H4 (cell line): ENCODE measurements around the gene IL17A. TPM values are rescaled to one million over a fixed set of nuclear protein-coding genes. Genes with fewer than 3 reads are reported as not detected.
"Not testable (repeated sequence)": the region's sequence is repeated elsewhere in the genome, so short reads cannot be mapped to it uniquely, and the experiment has no call there.

Source experiments
- DNase-seq: peaks from one replicate; pipeline ENCODE4 v3.0.0-alpha.2; 2015; ENCODE audit warnings: low spot score
- total RNA-seq: library from RNA; depleted of rRNA; stranded (reverse); fragments of >200 nt; shearing (Covaris generic); gene quantifications from 2 replicates; pipeline ENCODE4 v1.2.3, GENCODE V29; 2014

The IL17A gene
- total RNA-seq, 1 experiment from 2014 or later = not detected

DNA sequence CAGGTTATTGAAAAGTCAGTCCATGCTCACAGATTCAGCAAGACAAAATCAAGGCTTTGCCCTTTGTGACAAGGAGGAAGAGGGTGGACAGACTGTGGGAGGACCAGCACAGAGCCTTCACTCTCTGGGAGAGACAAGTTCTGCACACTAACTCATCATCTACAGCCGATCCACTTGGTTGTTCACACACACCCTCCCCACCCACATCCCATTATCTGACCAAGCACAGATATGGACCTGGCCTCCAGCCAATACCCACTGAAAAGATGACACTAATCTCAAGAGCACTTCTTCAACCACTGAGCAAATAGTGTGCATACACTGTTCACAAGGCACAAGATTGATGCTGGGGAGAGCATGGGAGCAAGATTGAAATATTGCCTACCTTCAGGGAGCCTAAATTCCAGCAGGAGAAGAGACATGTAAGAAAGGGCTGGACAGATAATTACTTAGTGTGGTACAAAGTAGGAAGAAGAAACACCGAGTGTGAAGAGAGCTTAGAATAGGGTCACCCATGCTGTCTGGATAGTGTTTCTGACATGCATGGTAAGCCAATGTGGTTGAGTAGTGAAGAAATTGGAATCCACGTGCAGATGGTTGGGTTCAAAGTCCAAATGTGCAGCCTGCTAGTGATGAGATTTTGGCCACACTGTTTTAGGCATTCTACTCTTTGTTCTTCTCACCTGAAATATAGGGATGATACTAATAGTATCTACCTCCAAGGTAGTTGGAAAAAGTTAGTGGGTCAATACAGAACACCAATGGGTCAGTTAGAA, 21.7 kb upstream of the IL17A start:
- DNase-seq = no peak

DNA sequence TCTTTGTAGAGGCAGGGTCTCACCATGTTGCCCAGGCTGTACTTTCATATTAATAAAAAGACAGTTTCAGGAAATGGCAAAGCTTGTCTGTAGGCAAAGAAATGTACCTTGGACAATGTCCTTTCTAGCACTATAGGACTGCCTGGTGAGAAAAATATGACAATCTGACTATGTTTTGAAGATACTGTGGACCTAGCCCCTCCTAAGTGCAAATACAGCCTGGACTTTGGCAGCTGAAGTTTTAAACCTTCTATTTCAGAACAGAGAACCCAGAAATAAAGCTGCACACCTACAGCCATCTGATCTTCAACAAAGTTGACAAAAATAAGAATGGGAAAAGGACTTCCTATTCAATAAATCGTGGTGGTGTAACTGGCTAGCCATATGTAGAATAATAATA, 18.9 kb upstream of the IL17A start:
- no peak for DNase-seq

DNA sequence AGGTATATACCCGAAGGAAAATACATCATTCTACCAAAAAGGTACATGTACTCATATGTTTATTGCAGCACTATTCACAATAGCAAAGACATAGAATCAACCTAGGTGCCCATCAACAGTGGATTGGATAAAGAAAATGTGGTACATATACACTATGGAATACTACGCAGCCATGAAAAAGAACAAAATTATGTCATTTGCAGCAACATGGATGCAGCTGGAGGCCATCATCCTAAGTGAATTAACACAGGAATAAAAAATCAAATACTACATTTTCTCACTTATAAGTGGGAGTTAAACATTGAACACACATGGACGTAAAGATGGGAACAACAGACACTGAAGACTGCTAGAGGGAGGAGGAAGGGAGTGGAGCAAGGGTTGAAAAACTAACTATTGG, 17.8 kb upstream of the IL17A start:
- not testable (repeated sequence) for DNase-seq

DNA sequence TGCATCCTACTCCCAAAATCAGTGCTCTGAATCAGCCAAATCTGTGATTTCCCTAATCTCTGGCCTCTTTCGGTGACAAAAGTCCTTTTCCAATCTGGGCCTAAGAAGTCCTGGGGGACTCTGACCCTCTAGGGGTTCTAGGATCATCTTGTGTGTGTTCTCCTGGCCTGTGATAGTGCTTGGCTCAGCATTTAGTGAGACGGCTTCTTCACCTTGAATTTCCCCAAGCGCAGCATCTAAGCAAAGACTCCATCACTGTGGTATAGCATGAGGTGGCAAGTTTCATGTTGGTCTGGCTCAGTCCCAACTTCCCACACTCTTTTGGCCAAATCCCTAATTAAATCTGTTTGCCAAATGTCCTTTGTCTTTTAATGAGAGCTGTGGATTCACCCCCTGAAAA, 12.1 kb upstream of the IL17A start:
- no peak for DNase-seq

DNA sequence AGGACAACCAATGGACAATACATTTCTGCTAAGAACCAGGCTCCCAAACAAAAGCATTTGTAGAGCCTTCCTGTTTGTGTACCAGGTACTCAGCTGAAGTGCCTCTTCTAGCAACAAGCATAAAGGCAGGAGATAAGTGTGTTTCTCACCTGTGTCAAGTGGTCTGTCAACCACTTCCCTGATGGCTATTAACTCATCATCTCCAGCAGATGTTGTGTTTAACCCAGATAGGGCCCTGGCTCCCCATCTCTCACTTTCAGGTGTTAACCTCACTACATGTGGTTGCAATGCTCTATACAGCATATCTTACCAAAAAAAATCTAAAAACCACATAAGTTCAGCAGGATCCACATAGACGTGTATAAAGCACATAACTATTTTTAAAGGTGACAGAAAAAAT, 9.6 kb upstream of the IL17A start:
- DNase-seq = no peak

DNA sequence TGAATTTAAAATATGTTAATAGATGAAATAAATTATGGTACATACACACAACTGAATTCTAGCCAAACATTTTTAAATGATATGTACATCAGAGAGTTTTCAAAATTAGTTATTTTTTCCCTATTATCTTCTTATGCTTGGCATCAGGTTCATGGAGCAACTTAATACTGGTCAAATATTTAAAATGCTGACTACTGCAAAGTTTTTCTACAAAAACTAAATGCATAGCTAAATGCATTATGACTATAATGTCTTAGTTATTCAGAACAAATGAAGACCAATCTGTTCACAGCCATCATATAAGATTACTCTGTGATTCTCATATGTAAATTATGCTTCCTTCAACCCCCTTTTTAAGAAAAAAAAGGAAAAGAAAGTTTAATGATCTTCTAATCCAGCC, 8.2 kb upstream of the IL17A start:
- no peak for DNase-seq

DNA sequence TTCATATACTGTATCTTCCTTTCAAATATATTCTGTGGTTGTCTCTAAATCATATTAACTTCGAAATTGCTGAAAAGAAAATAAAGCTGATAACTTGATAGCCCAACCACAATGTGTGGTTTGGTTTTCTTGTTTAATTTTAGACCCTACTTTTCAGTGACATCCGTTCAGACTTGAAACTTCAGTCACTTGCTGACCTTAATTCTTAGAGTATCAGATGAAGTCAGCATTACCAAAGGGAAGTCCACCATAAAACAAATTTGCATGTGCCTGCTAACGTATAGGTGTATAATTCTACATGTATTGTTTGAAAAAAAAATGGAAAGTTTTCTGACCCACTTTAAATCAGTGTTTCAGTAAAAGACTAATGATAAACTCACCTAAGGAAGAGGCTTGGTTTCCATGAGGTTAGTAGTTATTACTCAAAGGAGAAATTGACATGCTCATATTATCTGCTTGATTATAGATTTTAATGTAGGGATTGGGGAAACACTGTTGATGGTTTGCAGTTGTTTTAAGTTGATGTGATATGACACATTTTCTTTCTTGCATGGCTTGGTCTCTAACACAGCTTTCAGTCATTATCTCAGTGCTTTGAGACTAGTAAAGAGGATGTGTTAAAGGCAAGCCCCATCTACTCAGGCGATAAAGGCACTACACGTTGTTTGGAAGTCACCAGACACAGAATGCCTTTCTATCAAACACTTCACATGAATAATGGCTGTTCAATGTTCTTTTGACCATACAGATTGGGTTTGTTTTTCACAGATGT, 5.2 kb upstream of the IL17A start:
- DNase-seq = no peak

DNA sequence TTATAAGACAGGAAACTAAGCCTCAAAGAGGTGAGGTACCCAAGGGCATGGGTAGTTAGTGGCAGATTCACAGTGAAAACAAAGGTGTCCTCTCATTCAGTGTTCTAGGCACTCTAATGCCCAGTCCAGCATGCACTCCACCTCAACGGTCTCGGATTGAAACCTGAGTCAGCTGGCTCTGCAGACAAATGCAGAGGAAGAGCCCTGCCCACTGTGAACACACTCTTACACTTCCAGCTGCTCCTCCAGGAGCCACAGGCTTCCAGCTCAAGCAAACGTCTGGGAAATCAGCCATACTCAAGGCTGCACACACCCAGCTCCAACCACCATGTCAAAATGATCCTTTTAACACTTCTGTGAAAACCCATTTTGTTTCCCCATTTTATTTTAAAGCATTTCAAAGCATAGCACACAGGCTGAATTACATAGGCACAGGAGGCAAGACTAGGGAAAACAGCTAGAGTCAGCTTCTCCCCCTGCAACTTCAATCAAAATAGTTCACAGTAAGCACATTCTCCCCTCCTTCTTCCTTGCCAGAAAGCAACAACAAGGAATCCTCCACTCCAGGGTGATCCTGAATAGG, 3.0 kb upstream of the IL17A start:
- no peak for DNase-seq

DNA sequence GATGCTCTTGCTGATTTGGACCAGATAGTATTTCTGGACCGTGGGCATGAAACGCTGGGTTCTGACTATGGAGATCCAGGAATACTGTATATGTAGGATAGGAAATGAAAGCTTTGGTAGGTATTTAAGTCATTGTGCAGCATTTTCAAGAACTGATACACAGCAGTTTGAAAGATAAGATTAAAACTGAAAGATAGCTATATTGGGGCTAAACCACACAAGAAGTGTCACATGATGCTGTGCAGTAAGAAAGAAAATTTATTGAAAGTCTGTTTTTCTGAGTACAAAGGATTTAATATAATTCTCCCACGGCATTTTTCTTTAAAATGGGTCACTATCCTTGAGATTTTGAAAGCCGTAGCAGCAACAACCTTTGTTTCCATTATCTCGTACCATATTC, 305 bp downstream of the IL17A start:
- no peak for DNase-seq

DNA sequence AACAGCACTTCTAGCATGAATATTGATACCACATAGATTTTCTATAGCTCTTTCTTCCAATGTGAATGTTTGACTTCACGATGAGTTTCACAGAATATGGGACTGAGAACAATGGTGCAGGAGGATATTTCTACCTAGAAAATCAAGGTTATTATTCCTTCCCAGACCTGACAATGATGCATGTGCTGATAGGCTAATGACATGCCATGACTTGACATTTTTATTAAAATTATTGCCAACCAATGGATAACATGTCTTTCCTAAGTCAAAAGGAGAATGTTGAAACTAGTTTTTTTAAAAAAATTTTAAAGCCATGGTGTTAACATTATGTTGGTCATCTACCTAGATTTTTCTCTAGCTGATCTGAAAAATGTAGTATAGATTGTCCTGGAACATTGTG, 923 bp downstream of the IL17A start:
- no peak for DNase-seq

DNA sequence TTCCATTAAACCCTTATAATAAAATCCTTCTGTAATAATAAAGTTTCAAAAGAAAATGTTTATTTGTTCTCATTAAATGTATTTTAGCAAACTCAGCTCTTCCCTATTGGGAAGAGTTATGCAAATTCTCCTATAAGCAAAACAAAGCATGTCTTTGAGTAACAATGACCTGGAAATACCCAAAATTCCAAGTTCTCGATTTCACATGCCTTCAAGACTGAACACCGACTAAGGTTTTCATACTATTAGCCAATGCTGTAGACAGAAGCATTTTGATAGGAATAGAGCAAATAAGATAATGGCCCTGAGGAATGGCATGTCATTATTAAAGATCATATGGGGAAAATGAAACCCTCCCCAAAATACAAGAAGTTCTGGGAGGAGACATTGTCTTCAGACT, 3.8 kb downstream of the IL17A start:
- no peak for DNase-seq

DNA sequence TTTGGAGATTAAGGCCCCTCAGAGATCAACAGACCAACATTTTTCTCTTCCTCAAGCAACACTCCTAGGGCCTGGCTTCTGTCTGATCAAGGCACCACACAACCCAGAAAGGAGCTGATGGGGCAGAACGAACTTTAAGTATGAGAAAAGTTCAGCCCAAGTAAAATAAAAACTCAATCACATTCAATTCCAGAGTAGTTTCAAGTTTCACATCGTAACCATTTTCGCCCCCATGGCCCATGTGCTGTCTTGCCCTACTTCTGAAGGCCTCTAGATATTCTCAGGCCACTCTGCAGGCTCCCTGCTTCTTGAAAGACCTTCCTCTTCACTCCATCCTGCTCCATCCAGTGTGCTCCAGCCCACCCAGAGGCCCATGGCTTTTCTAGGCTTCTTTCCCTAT, 4.2 kb downstream of the IL17A start:
- no peak for DNase-seq

DNA sequence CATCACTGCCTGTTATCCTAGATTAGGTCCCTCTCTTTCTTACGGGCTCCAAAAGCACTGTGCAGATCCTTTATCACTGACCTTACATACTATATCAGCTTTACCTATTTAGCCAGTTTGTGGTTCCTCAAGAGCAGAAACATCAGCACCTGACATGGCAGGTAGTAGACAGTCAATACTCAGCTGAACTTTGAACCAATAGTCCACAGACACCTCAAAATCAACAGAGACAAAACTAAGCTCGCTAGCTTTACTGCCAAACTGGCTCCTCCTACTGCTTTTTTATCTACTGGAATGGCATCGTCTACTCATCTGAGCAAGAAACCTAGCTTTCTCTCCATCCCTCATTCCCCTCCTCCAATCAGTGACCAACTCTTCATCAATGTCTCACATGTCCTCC, 5.6 kb downstream of the IL17A start:
- no peak for DNase-seq

DNA sequence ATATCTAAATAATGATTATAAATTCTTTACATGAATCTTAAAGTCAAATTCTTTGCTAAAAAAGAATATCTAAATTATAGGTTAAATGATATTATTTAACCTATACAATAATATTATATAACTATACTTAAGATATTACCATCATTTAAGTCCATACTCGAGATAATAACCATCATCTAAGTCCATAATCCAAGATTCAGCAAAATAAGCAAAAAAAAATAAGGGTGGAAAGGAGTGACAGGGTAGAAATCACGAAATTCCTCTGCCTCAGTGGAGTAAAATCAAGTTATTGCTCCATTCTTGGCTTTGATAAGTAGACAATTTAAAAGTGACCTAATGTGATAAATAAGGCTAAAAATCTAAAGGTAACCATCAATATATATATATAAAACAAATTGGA, 9.7 kb downstream of the IL17A start:
- DNase-seq = no peak

DNA sequence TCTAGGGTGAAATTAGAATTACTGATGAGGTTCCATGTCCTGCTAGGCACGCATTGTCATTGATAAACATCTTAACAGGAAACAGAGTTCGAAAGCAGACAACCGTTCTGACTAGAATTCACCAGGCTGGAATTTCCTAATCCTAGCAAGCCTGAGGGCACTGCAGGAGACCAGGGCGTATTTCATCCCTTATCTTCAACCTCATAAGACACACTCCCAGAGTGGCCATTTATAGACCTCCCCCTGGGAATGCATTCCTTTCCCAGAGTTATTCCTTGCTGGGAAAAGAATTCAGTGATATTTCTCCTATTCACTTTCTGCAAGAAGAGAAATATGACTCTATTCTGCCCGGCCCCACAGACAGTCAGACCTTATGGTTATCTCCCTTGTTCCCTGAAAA, 13.9 kb downstream of the IL17A start:
- not testable (repeated sequence) for DNase-seq

DNA sequence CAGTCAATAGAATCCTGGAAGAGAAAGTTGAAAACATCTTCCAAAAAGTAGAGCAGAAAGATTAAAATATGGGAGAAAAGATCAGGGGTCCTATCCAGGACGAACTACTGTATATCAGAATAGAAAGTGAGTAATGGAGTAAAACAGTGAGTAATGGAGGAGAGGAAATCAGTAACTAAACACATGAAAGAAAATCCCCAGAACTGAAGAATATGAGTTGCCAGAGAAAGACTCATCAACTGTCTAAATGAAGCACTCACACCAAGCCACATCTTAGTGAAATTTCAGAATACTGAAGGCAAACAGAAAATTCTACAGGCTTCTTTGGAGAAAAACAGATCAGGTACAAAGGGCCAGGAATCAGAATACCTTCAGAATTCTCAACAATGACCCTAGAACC, 14.9 kb downstream of the IL17A start:
- DNase-seq = no peak

DNA sequence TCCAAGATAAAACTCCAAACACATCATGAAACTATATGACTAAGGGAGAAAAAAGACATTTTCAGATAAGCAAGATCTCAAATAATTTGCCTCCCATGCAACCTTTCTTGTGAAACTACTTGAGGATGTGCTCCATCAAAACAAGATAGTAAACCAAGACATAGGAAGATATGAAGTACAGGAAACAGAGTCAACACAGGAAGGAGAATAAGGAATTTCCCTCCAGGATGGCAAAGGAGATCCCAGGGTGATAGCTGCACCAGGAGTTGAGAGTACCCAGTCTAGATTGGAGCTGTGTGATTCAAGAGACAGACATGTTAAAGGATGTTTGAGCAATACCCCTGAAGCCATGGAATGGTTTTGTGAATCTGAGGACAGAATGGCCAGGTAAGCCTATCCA, 15.3 kb downstream of the IL17A start:
- no peak for DNase-seq

DNA sequence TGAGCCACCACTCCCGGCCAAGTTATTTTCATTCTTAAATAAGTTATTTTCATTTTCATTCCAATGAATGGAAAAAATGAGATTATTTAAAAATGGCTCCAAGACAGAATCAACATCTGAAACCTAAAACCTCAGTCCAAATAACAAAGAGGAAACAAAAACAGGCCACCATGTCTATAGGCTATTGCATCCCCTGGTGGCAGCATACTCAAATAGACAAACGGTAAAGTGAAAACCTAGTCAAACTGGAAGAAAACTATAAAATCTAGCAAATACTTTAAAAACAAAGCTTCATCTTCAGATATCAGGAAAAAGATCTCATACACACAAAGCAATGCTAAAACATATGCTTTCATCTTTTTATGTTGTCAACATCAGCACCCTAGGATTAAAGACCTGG, 20.9 kb downstream of the IL17A start:
- no peak for DNase-seq

DNA sequence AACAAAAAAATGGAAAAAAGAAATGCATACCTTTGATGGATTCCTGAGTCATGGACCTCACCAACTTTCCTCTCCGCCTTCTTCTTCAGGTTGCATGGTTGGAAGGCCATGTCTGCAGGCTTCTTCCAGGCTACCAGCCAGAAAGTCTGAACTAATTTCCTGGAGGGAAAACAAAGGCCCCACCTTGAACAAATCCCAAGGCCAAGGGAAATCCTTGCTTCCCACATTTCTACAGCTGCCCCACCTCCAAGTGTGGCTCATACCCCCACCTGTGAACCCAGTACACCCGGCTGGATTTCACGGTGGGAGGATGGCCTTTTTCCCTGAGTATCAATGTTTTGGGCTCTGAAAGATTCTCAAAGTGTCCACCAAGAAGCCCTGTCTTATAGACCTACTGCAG, 22.4 kb downstream of the IL17A start:
- no peak for DNase-seq

DNA sequence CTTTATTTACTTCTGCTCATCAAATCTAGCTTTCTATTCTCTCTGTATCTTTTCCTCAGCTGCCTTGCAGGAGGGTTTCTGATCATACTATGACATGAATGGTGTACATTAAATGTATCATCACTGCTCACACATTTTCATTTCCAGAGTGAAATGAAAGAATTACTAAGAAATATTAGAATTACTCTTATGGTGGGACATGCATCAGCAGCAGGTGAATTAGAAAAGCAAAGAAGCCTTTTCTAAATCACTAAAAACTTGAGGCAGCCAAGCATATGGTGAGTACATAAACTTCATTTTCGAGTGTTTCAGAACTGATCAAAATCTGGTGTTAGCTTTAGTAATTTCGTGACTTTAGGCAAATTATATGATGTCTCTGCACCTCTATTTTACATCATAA, 23.6 kb downstream of the IL17A start:
- no peak for DNase-seq

DNA sequence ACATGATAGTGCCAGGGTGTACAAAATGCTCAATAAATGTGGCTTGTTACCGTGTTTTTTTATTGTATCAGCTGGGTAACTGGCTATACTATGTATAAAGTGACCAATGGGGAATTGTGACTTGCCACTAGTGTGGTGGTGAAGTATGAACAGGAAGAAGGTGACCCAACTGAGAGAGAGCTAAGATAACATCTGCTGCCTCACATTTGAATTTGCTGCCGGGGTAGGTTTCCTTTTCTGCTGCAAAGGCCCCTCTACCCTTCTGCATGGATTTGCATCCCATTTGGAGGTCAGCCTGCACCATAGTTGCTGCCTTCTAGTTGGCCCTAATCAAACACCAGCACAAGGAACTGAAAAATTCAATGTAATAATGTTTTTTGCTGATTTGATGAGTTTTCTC, 24.1 kb downstream of the IL17A start:
- DNase-seq = no peak

DNA sequence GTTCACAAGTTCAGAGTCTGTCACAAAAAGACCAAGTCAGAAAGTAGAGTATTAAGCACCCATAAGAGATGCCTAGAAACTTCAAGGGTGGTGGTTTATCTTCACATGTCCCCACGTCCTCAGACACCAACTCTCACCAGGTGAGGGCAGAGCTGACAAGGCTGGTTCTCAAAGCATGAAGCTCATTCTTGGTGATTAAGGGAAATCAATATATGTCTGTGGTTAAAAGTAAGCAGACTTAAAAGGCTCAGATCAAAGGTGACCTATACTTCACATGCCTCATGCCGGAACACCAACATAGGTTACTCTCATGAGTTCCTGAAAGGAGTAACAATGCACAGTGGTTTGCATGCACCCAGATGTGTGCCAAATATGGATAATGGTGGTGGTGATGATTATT, 27.0 kb downstream of the IL17A start:
- no peak for DNase-seq

DNA sequence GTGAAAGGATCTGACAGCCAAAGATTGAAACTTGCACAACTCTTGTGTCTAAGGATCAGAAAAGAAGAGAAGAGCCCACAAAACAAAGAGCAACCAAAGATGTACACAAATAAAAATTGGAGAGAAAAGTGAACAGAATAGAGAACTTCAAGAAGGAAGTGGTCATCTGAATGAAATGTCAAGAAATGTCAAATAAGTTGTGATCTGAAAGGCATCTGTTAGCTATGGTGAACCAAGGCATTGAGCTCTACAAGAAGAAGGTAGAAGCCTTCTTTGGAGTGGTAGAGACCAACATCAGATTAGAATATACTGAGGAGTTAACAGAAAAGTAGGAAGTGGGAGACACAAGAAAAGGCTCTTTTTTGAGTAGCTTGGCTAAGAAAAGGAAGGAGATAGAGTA, 29.6 kb downstream of the IL17A start:
- no peak for DNase-seq
